Ishikawa (cell line): ENCODE data around the gene C6orf47.

ENCODE experiments used
- CEBPB ChIP-seq: IDR thresholded peaks from 2 replicates; pipeline ENCODE4 v1.6.1; 2012
- CREB1 ChIP-seq: IDR thresholded peaks from 2 replicates; pipeline ENCODE4 v1.6.1; 2012; ENCODE audit warnings: low read depth
- EP300 ChIP-seq: IDR thresholded peaks from 2 replicates; pipeline ENCODE4 v1.6.1; 2012; ENCODE audit warnings: borderline replicate concordance
- FOXM1 ChIP-seq: IDR thresholded peaks from 2 replicates; pipeline ENCODE4 v1.6.1; 2012; ENCODE audit warnings: low read depth, borderline replicate concordance
- RAD21 ChIP-seq: IDR thresholded peaks from 2 replicates; pipeline ENCODE4 v1.6.1; 2012; ENCODE audit warnings: low read depth
- TAF1 ChIP-seq: IDR thresholded peaks from 2 replicates; pipeline ENCODE4 v1.6.1; 2012; ENCODE audit warnings: low read depth, mild to moderate bottlenecking
- TF ChIP-seq, protein P1 (sequence below): IDR thresholded peaks from 2 replicates; pipeline ENCODE4 v1.6.1; 2012
- TF ChIP-seq, protein P2 (sequence below): IDR thresholded peaks from 2 replicates; pipeline ENCODE4 v1.6.1; 2012; ENCODE audit warnings: low read depth, mild to moderate bottlenecking

DNA sequence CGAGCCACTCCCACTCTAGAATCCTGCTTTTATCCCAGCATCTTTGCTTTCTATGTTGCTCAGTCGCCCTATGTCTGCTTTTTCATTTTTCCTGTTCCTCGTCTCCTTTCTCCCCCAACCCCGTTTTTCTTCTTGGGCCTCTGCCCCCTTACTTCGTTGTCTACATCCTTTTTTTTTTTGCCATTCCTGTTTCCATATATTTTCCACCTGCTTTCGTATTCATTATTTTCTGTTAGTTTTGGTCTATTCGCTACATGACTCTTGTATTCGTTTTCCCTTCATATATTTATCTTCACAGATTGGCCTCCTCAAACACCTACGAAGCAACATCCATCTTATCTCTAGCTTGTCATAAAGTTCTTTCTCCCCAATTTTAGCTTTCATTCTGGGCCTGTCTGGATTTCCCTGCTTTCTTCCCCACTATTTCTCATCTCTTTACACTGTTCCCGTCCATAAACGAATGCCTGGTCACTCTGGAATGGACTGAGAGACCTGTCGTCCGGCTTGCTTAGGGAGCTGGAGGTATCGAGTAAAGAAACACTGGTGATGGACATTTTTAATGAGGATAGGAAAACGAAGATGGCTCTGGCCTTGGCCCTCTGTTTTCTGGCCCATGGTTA lies 39.1 kb downstream of the C6orf47 start:
- TF ChIP-seq, protein P1, sequence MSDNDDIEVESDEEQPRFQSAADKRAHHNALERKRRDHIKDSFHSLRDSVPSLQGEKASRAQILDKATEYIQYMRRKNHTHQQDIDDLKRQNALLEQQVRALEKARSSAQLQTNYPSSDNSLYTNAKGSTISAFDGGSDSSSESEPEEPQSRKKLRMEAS = no peak
- TF ChIP-seq TAF1 (no peak), FOXM1 (no peak), CREB1 (no peak), CEBPB (no peak), EP300 (no peak), RAD21 (no peak)
- TF ChIP-seq, protein P2, sequence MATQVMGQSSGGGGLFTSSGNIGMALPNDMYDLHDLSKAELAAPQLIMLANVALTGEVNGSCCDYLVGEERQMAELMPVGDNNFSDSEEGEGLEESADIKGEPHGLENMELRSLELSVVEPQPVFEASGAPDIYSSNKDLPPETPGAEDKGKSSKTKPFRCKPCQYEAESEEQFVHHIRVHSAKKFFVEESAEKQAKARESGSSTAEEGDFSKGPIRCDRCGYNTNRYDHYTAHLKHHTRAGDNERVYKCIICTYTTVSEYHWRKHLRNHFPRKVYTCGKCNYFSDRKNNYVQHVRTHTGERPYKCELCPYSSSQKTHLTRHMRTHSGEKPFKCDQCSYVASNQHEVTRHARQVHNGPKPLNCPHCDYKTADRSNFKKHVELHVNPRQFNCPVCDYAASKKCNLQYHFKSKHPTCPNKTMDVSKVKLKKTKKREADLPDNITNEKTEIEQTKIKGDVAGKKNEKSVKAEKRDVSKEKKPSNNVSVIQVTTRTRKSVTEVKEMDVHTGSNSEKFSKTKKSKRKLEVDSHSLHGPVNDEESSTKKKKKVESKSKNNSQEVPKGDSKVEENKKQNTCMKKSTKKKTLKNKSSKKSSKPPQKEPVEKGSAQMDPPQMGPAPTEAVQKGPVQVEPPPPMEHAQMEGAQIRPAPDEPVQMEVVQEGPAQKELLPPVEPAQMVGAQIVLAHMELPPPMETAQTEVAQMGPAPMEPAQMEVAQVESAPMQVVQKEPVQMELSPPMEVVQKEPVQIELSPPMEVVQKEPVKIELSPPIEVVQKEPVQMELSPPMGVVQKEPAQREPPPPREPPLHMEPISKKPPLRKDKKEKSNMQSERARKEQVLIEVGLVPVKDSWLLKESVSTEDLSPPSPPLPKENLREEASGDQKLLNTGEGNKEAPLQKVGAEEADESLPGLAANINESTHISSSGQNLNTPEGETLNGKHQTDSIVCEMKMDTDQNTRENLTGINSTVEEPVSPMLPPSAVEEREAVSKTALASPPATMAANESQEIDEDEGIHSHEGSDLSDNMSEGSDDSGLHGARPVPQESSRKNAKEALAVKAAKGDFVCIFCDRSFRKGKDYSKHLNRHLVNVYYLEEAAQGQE = no peak
